ENCODE data around the gene MCC.

DNA sequence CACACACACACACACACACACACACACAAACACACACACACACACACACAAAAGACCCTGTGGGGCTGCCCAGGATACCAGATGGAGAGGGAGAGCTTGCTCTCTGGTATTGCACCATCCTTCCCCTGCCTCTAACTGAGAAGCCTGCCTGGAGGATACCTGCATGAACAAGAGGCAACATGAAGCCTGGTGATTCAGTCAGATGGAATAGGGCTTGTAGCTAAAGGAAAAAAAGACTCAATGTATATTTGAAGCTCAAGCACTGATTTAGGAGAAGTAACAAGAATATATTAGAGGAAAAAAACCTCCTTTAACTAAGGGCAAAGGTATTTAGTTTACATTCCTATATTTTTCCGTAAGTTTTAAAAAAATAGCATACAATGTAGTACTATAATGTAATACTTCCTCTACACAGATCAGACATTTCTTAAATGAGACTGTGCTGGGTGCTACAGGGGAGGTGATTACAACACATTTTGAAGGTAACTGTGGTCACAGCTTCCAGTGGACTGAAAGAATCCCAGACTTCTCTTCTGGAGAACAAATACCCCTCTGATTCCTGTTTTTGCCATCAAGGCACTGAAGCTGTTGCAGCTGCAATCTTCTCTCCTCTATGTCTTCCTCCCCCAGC lies 342.4 kb downstream of the MCC start:
- TF ChIP-seq, protein P1, sequence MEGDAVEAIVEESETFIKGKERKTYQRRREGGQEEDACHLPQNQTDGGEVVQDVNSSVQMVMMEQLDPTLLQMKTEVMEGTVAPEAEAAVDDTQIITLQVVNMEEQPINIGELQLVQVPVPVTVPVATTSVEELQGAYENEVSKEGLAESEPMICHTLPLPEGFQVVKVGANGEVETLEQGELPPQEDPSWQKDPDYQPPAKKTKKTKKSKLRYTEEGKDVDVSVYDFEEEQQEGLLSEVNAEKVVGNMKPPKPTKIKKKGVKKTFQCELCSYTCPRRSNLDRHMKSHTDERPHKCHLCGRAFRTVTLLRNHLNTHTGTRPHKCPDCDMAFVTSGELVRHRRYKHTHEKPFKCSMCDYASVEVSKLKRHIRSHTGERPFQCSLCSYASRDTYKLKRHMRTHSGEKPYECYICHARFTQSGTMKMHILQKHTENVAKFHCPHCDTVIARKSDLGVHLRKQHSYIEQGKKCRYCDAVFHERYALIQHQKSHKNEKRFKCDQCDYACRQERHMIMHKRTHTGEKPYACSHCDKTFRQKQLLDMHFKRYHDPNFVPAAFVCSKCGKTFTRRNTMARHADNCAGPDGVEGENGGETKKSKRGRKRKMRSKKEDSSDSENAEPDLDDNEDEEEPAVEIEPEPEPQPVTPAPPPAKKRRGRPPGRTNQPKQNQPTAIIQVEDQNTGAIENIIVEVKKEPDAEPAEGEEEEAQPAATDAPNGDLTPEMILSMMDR (optimal IDR thresholded peaks at IDR 0.05 in 1 of 3, IDR thresholded peaks at IDR 0.05 in 1 of 3, conservative IDR thresholded peaks at IDR 0.05 in 1 of 3; ENCODE audit: extremely low read depth in 1 of 3, insufficient read depth in 2 of 3, low read length in 3 of 3), result no peak
- no peak for TF ChIP-seq EZH2 (IDR thresholded peaks at IDR 0.05; ENCODE audit: low read length)
